Neural progenitor cell (in vitro differentiated cells): ENCODE data around the gene FBXL4. TPM values are rescaled to one million over a fixed set of nuclear protein-coding genes. Genes with fewer than 3 reads are reported as not detected.

Source experiments
- DNase-seq: peaks from one replicate; pipeline ENCODE4 v3.0.0-alpha.2; 2016; ENCODE audit warnings: low spot score
- H2AFZ ChIP-seq: fragments of 200-600 bp; sonication (generic); replicated peaks from 2 replicates; pipeline ENCODE4 v1.6.1; 2016; ENCODE audit warnings: antibody characterized with exemption
- H3F3A ChIP-seq: fragments of 200-600 bp; sonication (generic); 2 replicates; pipeline ENCODE4 v1.6.1; 2016; ENCODE audit warnings: antibody characterized with exemption, low read depth
- H3K27ac ChIP-seq: fragments of 200-600 bp; sonication (generic); 2 replicates; pipeline ENCODE4 v1.5.1; 2016; ENCODE audit warnings: mild to moderate bottlenecking
- H3K27me3 ChIP-seq: fragments of 200-600 bp; sonication (generic); 2 replicates; pipeline ENCODE4 v1.6.1; 2016; ENCODE audit warnings: mild to moderate bottlenecking, moderate library complexity
- H3K36me3 ChIP-seq: fragments of 200-600 bp; sonication (generic); 2 replicates; pipeline ENCODE4 v1.5.1; 2016
- H3K4me1 ChIP-seq: fragments of 200-600 bp; sonication (generic); 2 replicates; pipeline ENCODE4 v1.6.1; 2016; ENCODE audit warnings: mixed run types
- H3K4me2 ChIP-seq: fragments of 200-600 bp; sonication (generic); 2 replicates; pipeline ENCODE4 v1.6.1; 2016
- H3K4me3 ChIP-seq: fragments of 200-600 bp; sonication (generic); 2 replicates; pipeline ENCODE4 v1.5.1; 2016
- H3K79me2 ChIP-seq: fragments of 200-600 bp; sonication (generic); 2 replicates; pipeline ENCODE4 v1.6.1; 2016; ENCODE audit warnings: low read depth
- H3K9ac ChIP-seq: fragments of 200-600 bp; sonication (generic); 2 replicates; pipeline ENCODE4 v1.6.1; 2016
- H3K9me3 ChIP-seq: fragments of 200-600 bp; sonication (generic); 2 replicates; pipeline ENCODE4 v1.5.1; 2016; ENCODE audit warnings: low read depth
- H4K20me1 ChIP-seq: fragments of 200-600 bp; sonication (generic); 2 replicates; pipeline ENCODE4 v1.6.1; 2016; ENCODE audit warnings: low read depth
- H3K27ac Mint-ChIP-seq: 3 replicates; pipeline ENCODE4 v1.8.0; 2021; ENCODE audit warnings: mixed read lengths
- H3K27me3 Mint-ChIP-seq: 2 replicates; pipeline ENCODE4 v1.8.0; 2022; ENCODE audit warnings: low read depth, mild to moderate bottlenecking, inconsistent platforms, moderate library complexity, mixed read lengths; ENCODE audit not compliant: insufficient read depth
- H3K36me3 Mint-ChIP-seq: 3 replicates; pipeline ENCODE4 v1.8.0; 2021; ENCODE audit warnings: mixed read lengths
- H3K4me1 Mint-ChIP-seq: 3 replicates; pipeline ENCODE4 v1.8.0; 2021; ENCODE audit warnings: mixed read lengths
- H3K4me3 Mint-ChIP-seq: 3 replicates; pipeline ENCODE4 v1.8.0; 2021; ENCODE audit warnings: mild to moderate bottlenecking, moderate library complexity, mixed read lengths
- H3K9me3 Mint-ChIP-seq: 3 replicates; pipeline ENCODE4 v1.8.0; 2020; ENCODE audit warnings: mixed read lengths
- CTCF ChIP-seq: fragments of 200-600 bp; sonication (generic); IDR thresholded peaks from 2 replicates; pipeline ENCODE4 v1.5.1; 2017; ENCODE audit warnings: antibody characterized with exemption, mild to moderate bottlenecking
- EZH2 ChIP-seq: fragments of 200-600 bp; sonication (generic); IDR thresholded peaks from 2 replicates; pipeline ENCODE4 v1.6.1; 2017; ENCODE audit warnings: antibody characterized with exemption, mild to moderate bottlenecking, moderate library complexity
- EZH2phosphoT487 ChIP-seq: fragments of 200-600 bp; sonication (generic); IDR thresholded peaks from 2 replicates; pipeline ENCODE4 v1.6.1; 2017; ENCODE audit warnings: antibody characterized with exemption
- total RNA-seq: library from RNA; depleted of rRNA; stranded (reverse); fragments of >200 nt; gene quantifications from 2 replicates; pipeline ENCODE4 v1.2.3, GENCODE V29; 2015; ENCODE audit warnings: low replicate concordance

Gene FBXL4
- total RNA-seq, 1 donor from 2014 or later, result 18.3 TPM

DNA sequence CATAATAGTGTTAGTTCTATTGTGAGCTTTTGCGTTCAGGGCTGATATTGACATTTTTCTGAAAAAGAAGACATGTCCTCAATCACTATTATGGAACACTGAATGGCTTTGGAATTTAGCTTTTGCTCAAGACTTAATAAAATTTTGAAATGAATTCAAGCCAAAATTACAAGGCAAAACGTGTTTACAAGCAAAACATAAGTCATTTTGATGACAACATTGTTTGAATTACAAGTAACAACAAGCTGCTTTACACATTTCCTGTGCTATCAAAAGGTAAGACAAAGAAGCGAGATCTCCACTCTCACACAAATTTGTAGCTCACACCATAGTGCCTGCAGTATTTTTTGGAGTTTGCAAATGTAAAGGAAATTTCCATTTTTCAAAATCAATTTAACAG is 75.9 kb downstream of the FBXL4 start:
- H4K20me1 ChIP-seq, result no peaks in the 10 kb centered on the region
- no peak for DNase-seq
- Mint-ChIP-seq H3K4me3 (no peak overlapping the region), H3K27me3 (no peaks in the 10 kb centered on the region), H3K27ac (no peak overlapping the region), H3K36me3 (peaks cover 15% of the 10 kb centered on the region), H3K9me3 (no peaks in the 10 kb centered on the region), H3K4me1 (no peaks in the 10 kb centered on the region)
- H3K4me2 ChIP-seq, result no peak overlapping the region
- H3K9me3 ChIP-seq, result no peaks in the 10 kb centered on the region
- no peak overlapping the region for H3K9ac ChIP-seq
- H3K27me3 ChIP-seq, result no peaks in the 10 kb centered on the region
- H3K4me3 ChIP-seq, result no peak overlapping the region
- H3F3A ChIP-seq, result no peaks in the 10 kb centered on the region
- H2AFZ ChIP-seq, result no peak overlapping the region
- no peak overlapping the region for H3K27ac ChIP-seq
- no peaks in the 10 kb centered on the region for H3K4me1 ChIP-seq
- H3K36me3 ChIP-seq, result peaks cover 2% of the 10 kb centered on the region
- H3K79me2 ChIP-seq, result no peaks in the 10 kb centered on the region
- no peak for TF ChIP-seq EZH2
- no peak for TF ChIP-seq EZH2phosphoT487
- no peak for TF ChIP-seq CTCF

GRCh38 chr6:98871057-98871456 is 76.7 kb downstream of the FBXL4 start:
- H3K27me3 ChIP-seq, result no peaks in the 10 kb centered on the region
- no peak overlapping the region for H3K4me3 ChIP-seq
- no peak overlapping the region for H3K27ac ChIP-seq
- peaks cover 3% of the 10 kb centered on the region for H3K9me3 Mint-ChIP-seq
- no peak overlapping the region for H3K4me3 Mint-ChIP-seq
- no peaks in the 10 kb centered on the region for H3K4me1 ChIP-seq
- no peaks in the 10 kb centered on the region for H3F3A ChIP-seq
- TF ChIP-seq CTCF (no peak), EZH2phosphoT487 (no peak), EZH2 (no peak)
- no peak overlapping the region for H2AFZ ChIP-seq
- no peaks in the 10 kb centered on the region for H4K20me1 ChIP-seq
- no peaks in the 10 kb centered on the region for H3K79me2 ChIP-seq
- H3K9ac ChIP-seq, result no peak overlapping the region
- no peaks in the 10 kb centered on the region for H3K27me3 Mint-ChIP-seq
- H3K4me2 ChIP-seq, result no peak overlapping the region
- no peaks in the 10 kb centered on the region for H3K9me3 ChIP-seq
- no peaks in the 10 kb centered on the region for H3K4me1 Mint-ChIP-seq
- H3K36me3 Mint-ChIP-seq, result peaks cover 19% of the 10 kb centered on the region
- no peak overlapping the region for H3K27ac Mint-ChIP-seq
- no peak for DNase-seq
- peaks cover 2% of the 10 kb centered on the region for H3K36me3 ChIP-seq

- Histone ChIP-seq H4K20me1 (no peaks in the 10 kb centered on the region), H3F3A (no peaks in the 10 kb centered on the region), H3K9ac (no peak overlapping the region), H3K27ac (no peak overlapping the region), H3K27me3 (no peaks in the 10 kb centered on the region), H3K4me3 (no peak overlapping the region), H3K4me1 (no peaks in the 10 kb centered on the region), H3K79me2 (no peaks in the 10 kb centered on the region), H3K36me3 (no peaks in the 10 kb centered on the region), H2AFZ (no peak overlapping the region), H3K9me3 (no peaks in the 10 kb centered on the region), H3K4me2 (no peak overlapping the region)
- Mint-ChIP-seq H3K4me1 (no peaks in the 10 kb centered on the region), H3K4me3 (no peak overlapping the region), H3K36me3 (peaks cover 9% of the 10 kb centered on the region), H3K9me3 (peaks cover 3% of the 10 kb centered on the region), H3K27me3 (no peaks in the 10 kb centered on the region), H3K27ac (no peak overlapping the region)
- DNase-seq, result no peak
- TF ChIP-seq EZH2 (no peak), CTCF (no peak), EZH2phosphoT487 (no peak)
Measured at GRCh38 chr6:98864497-98864896, 83.2 kb downstream of the FBXL4 start.
